HuH-7 (cell line): Measurements from ENCODE around the gene STK36.

Source experiments
- DNase-seq: peaks from one replicate; pipeline ENCODE4 v3.0.0; 2011; ENCODE audit warnings: low spot score

Gene STK36

GRCh38 chr2:218671654-218672566 is at the start of gene STK36, which contains the start of gene RNF25:
Gene STK36, plus strand, starts transcription at chr2:218672086. Its CDS starts 744 bp downstream, at chr2:218672830.
Gene RNF25, minus strand, starts transcription at chr2:218672002. Its CDS starts 32 bp downstream, at chr2:218671970.
- peak; percentile 86 for DNase-seq

GRCh38 chr2:218622606-218623365 is 49.1 kb upstream of the STK36 start:
- DNase-seq: no peak

DNA sequence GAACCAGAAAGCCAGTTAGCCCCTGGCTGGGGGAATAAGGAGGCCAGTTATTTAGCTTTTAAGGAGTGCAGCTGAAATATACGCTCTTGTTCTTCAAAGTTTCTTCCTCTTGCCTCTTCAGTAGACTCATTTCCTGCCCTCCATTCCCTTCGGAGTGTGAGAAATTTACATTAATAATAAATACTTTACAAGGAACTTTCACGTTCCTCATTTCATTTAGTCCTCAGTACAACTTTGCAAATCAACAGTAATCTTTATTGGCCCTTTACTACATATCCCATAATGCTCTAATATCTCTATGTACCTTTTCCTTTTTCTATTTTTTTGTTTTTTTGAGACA is 48.5 kb upstream of the STK36 start:
- DNase-seq: no peak

DNA sequence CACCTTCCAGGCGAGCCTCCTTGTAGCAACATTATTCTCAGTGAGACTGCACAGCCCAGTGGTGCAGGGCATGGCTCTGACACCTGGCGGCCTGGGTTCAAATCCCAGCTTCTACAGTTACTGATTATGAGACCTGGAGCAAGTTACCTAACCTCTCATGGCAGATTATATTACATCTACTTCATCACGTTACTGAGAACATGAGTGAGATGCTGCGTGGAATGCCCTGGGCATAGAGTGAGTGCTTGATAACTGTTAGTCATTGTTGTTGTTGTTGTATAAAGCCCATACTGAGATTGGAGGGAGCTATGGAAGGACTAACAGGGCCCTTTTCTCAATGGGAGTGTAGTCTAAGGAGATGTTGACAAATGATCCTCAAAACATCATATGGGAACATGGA is 45.5 kb upstream of the STK36 start:
- no peak for DNase-seq

GRCh38 chr2:218627939-218628338 is 43.9 kb upstream of the STK36 start:
- DNase-seq: no peak

DNA sequence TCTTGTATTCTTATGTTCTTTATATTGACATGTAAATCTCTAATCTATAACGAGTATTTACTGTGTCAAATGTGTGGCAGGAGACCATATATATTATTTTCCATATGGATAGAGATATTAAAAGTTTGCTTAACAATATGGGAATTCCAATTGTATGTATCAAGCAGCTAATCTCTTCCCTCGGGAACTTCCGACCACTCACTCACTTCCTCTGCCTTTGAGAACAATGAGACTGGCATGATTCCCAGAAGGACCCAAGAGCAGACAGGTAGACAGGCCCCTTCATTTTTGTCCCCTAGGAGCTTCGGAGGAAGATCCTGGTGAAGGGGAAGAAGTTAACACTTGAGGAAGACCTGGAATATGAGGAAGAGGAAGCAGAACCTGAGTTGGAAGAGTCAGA is 40.0 kb upstream of the STK36 start:
- no peak for DNase-seq

DNA sequence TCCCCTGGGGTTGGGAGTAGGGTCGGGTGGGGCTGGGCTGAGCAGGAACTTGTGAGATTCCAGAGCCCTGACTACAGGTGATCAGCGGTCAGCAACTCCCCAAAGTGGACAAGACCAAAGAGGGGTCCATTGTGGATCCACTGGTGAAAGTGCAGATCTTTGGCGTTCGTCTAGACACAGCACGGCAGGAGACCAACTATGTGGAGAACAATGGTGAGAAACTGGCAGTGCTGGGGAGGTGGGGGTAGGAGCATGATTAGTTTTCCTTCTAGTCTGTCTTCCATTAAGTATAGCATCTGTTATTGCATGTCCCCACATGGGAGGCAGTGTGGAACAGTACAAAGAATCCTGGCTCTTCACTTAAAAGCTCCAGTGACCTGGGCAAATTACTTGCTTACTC is 36.2 kb upstream of the STK36 start:
- no peak for DNase-seq

GRCh38 chr2:218638372-218638771 is 33.5 kb upstream of the STK36 start:
- DNase-seq: no peak

- no peak for DNase-seq
Observed at GRCh38 chr2:218642121-218642656, 29.7 kb upstream of the STK36 start.

- no peak for DNase-seq
Observed at GRCh38 chr2:218642786-218643185, 29.1 kb upstream of the STK36 start.

DNA sequence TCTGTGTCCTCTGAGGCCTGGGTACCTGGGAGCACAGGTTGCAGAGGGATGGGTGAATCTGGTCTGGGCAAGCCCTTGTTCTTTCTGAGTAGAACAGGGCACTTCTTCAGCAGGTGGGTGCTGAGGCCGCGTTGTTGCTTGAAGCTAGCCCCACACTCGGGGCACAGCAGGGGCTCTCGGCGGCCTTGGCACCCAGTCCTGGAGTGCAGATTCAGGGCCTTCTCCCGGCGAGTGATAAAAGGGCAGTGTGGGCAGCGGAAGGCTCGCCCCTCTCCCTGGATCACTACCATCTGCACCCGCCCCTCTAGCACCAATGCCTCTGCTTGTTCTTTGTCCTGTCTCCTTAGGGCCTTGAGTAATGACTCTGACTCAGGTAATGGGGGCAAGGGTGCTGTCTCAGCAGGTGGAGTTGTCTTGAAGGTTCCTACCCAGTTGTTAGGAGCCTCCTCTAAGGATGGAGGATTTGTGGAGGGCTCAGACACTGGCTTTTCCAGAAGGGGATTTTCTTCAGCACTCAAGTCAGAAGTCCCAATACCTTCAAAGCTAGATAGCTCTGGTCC is 28.1 kb upstream of the STK36 start:
- no peak for DNase-seq

GRCh38 chr2:218644721-218645120 is 27.2 kb upstream of the STK36 start:
- no peak for DNase-seq

- no peak for DNase-seq
Observed at GRCh38 chr2:218645126-218645525, 26.8 kb upstream of the STK36 start.

- DNase-seq: peak; percentile 76
Observed at GRCh38 chr2:218648088-218648786, 23.6 kb upstream of the STK36 start.

DNA sequence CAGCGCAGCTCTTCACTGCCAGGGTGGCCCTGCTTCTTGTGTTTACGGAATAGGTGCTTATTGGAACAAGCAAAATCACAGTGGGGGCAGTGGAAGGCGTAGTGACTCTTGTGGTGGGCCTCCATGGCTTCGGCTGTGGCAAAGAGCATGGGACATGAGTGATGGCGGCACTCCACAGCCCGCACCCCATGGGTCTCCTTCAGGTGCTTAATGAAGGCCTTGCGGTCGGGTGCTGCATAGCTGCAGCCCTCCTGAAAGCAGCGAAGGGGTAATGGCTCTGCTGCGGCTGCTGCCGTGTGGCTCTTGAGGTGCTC is 23.1 kb upstream of the STK36 start:
- no peak for DNase-seq

DNA sequence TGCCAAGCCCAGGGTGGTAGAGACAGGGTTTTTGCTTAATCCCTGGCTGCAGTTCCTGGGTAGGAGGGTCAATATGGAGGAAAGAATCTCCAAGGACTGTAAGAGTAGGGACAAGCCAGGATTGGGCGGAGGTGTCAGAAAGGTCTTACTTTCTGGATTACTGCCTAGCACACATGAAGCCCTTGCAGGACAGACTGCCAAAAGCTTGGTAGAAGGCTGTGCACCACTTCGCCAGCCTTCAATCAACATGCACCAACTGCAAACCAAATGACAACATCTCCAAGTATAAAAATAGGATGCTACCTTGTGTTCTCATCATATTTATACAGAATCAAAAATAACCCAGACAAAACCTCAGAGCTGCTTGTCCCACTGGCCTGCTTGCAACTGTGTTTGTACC is 16.1 kb upstream of the STK36 start:
- no peak for DNase-seq

DNA sequence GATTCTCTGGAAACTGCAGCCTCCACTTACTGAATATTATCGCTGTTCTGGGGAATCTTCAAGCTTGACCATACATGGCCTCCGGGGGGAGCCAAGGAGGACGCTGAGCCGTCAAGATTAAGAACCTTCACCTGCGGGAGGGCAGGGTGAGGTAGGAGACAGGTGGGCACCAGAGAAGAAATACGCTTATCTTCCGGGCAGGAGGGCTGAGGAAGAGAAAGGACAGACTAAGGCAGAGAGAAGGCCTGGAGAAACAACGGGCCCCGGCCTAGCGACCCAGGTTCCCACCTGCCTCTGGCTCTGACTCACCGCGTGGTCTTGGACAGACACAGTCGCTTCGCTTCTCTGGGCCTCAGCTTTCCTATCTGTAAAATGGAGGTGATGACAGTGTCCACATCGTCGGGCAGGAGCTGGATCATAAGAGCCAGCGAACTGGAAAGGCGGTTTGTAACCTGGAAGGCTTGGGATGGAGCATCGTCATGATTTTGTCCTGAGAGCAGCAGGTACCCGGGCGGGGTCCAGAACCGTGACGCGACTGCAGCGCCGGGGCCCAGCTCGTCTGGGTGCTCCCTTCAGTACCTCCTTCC is 13.1 kb upstream of the STK36 start:
- peak; percentile 78 for DNase-seq

DNA sequence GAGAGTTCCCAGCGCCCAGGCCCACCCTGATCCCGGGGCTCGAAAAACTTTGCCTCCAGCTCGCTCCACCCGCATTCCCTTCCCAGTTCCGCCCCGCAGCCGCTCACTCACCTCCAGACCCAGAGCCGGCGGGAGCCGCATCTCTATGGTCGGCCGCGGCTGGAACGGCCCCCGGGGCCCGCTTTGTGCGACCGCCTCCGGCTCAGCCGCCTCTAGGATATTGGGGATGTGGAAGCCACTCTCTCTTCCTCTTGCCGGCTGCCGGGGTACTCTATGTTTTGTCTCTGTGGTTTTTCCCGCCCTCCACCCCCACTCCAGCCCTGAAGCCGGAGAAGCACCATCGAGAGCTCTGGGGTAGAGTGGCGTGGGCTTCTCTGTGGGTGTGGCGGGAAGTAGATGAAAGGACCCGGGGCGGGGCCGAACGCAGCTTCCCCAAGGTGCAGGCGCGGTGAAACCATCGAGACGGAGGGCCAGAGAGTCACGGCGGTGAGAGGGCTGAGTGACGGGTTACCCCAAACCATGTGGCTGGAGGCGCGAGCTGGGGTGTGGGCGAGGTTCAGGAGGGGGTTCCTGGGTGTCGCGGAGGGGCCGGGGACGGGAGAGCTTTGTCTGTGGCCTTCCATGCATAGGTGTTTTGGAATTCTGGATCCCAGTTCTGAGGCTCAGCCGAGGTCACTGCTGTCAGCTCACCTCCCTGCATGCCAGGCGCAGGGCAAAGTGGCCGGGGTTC is 12.5 kb upstream of the STK36 start, which contains the start of the genes BCS1L and ZNF142:
BCS1L (plus strand) TSS at position 426 of the 730 bp plus-strand sequence. CDS start 1,305 bp downstream, outside the sequence.
ZNF142 (minus strand) TSS at position 366 of the 730 bp plus-strand sequence. CDS start 3,194 bp downstream, outside the sequence.
- DNase-seq: peak; percentile 92

- DNase-seq: no peak
Observed at GRCh38 chr2:218659988-218660358, 11.9 kb upstream of the STK36 start.

DNA sequence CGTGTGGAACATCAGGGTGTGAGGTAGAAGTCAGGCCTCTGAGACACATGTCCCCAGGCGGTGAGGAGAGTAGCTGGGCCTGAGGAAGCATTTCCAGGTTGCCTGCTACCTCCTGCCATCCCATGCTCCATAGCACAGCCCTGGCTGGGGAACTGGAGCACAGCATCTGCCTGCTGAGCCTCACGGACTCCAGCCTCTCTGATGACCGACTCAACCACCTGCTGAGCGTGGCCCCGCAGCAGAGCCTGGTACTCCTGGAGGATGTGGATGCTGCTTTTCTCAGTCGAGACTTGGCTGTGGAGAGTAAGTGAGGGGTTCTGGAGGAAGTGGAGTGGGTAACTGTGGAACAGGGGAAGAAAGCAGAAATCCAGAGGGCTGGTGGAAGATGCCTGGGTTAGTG is 9.5 kb upstream of the STK36 start:
- no peak for DNase-seq

- no peak for DNase-seq
Observed at GRCh38 chr2:218662827-218663226, 9.1 kb upstream of the STK36 start.
